ENCODE results near the gene USP10.

USP10 gene

DNA sequence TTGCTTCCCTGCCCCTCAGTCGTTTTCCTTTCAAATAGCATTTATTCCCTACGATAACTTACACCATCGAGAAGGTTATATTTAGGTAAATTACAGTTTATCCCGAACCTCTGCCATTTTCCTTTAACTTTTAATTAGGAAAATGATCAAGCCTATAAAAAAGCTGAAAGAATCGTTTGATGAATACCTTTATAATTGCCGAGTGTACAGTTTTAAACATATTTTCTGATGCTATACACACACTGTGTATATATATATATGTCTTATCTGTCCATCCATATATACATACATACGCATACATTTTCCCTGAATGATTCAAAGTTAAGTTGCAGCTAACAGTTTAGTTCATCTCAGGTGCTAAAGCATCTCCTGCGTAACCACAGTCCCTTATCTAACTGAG is 63.4 kb downstream of the USP10 start:
- H2AFZ ChIP-seq (ENCODE audit: low read depth, low read length): no peak overlapping the region
- no peak overlapping the region for H3K4me2 ChIP-seq (ENCODE audit: low read length, poor library complexity, severe bottlenecking)
- no peak overlapping the region for H2AK5ac ChIP-seq (ENCODE audit: low read length, severe bottlenecking)
- H3K79me1 ChIP-seq (replicated peaks; ENCODE audit: low read length, poor library complexity, severe bottlenecking): peaks cover 45% of the 10 kb centered on the region
- no peaks in the 10 kb centered on the region for H3K9me3 ChIP-seq (ENCODE audit: control insufficient read depth, low read length)
- H3K4me3 ChIP-seq (ENCODE audit: insufficient read depth in 1 of 2, low read depth in 1 of 2, low read length in 2 of 2): no peak overlapping the region
- 98% methylated on average over 4 of the region's 8 CpGs for WGBS
- H3K27me3 ChIP-seq (ENCODE audit: control insufficient read depth in 1 of 2, insufficient read depth in 1 of 2, low read length in 2 of 2): no peaks in the 10 kb centered on the region
- H3K23ac ChIP-seq (ENCODE audit: low read length in 2 of 2): no peak overlapping the region
- no peak overlapping the region for H2BK12ac ChIP-seq (ENCODE audit: low read length in 2 of 2)
- no peak overlapping the region for H3K4ac ChIP-seq (ENCODE audit: low read depth in 1 of 2, low read length in 2 of 2)
- DNase-seq: no peak
- no peak overlapping the region for H4K91ac ChIP-seq (ENCODE audit: low read length)
- H2BK15ac ChIP-seq (ENCODE audit: low read depth, poor library complexity, severe bottlenecking): no peak overlapping the region
- peaks cover 31 to 84% of the 10 kb centered on the region in 2 experiments for H3K36me3 ChIP-seq (ENCODE audit: control insufficient read depth in 1 of 2, insufficient read depth in 2 of 2, low read depth in 1 of 2, low read length in 2 of 2)
- H4K8ac ChIP-seq (ENCODE audit: low read length): no peak overlapping the region
- no peak overlapping the region for H3K27ac ChIP-seq (ENCODE audit: low read length, poor library complexity, severe bottlenecking)
- H3K18ac ChIP-seq (ENCODE audit: low read depth in 1 of 2, low read length in 2 of 2): no peak overlapping the region
- H2BK120ac ChIP-seq (ENCODE audit: low read depth, low read length): no peak overlapping the region
- no peak overlapping the region for H3K9ac ChIP-seq (ENCODE audit: low read length)
- H3K14ac ChIP-seq (ENCODE audit: low read length in 2 of 2): no peak overlapping the region
- H3K4me1 ChIP-seq (ENCODE audit: control insufficient read depth, insufficient read depth, low read depth, low read length): peaks cover 8% of the 10 kb centered on the region
- H2BK5ac ChIP-seq (ENCODE audit: low read depth, low read length, poor library complexity, severe bottlenecking): no peak overlapping the region

DNA sequence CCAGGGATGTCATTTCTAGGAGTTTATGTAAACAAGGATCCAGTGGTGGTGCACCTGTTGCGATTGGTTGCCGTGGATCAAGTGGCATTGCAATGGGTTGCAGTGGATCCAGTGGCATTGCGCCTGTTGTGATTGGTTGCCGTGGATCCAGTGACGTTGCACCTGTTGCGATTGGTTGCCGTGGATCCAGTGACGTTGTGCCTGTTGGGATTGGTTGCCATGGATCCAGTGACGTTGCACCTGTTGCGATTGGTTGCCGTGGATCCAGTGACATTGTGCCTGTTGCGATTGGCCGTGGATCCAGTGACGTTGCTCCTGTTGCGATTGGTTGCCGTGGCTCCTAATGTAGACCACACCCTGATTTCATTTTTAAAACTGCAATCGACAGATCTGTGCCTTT is 63.8 kb downstream of the USP10 start:
- no peak overlapping the region for H3K9ac ChIP-seq (ENCODE audit: low read length)
- H2BK12ac ChIP-seq (ENCODE audit: low read length in 2 of 2): no peak overlapping the region
- H2AFZ ChIP-seq (ENCODE audit: low read depth, low read length): no peak overlapping the region
- H3K23ac ChIP-seq (ENCODE audit: low read length in 2 of 2): no peak overlapping the region
- H3K4me1 ChIP-seq (ENCODE audit: control insufficient read depth, insufficient read depth, low read depth, low read length): peaks cover 8% of the 10 kb centered on the region
- DNase-seq: no peak
- WGBS: 99% methylated on average over 17 of the region's 17 CpGs
- no peak overlapping the region for H2BK5ac ChIP-seq (ENCODE audit: low read depth, low read length, poor library complexity, severe bottlenecking)
- no peak overlapping the region for H3K4me2 ChIP-seq (ENCODE audit: low read length, poor library complexity, severe bottlenecking)
- no peak overlapping the region for H2BK15ac ChIP-seq (ENCODE audit: low read depth, poor library complexity, severe bottlenecking)
- no peak overlapping the region for H2BK120ac ChIP-seq (ENCODE audit: low read depth, low read length)
- no peaks in the 10 kb centered on the region for H3K9me3 ChIP-seq (ENCODE audit: control insufficient read depth, low read length)
- H3K27ac ChIP-seq (ENCODE audit: low read length, poor library complexity, severe bottlenecking): no peak overlapping the region
- H4K8ac ChIP-seq (ENCODE audit: low read length): no peak overlapping the region
- no peak overlapping the region for H4K91ac ChIP-seq (ENCODE audit: low read length)
- no peaks in the 10 kb centered on the region for H3K27me3 ChIP-seq (ENCODE audit: control insufficient read depth in 1 of 2, insufficient read depth in 1 of 2, low read length in 2 of 2)
- H3K79me1 ChIP-seq (replicated peaks; ENCODE audit: low read length, poor library complexity, severe bottlenecking): peaks cover 46% of the 10 kb centered on the region
- peaks cover 30 to 88% of the 10 kb centered on the region in 2 experiments for H3K36me3 ChIP-seq (ENCODE audit: control insufficient read depth in 1 of 2, insufficient read depth in 2 of 2, low read depth in 1 of 2, low read length in 2 of 2)
- H2AK5ac ChIP-seq (ENCODE audit: low read length, severe bottlenecking): no peak overlapping the region
- H3K4me3 ChIP-seq (ENCODE audit: insufficient read depth in 1 of 2, low read depth in 1 of 2, low read length in 2 of 2): no peak overlapping the region
- no peak overlapping the region for H3K4ac ChIP-seq (ENCODE audit: low read depth in 1 of 2, low read length in 2 of 2)
- H3K18ac ChIP-seq (ENCODE audit: low read depth in 1 of 2, low read length in 2 of 2): no peak overlapping the region
- H3K14ac ChIP-seq (ENCODE audit: low read length in 2 of 2): peak overlapping the region in 1 of 2 experiments; percentile 6

DNA sequence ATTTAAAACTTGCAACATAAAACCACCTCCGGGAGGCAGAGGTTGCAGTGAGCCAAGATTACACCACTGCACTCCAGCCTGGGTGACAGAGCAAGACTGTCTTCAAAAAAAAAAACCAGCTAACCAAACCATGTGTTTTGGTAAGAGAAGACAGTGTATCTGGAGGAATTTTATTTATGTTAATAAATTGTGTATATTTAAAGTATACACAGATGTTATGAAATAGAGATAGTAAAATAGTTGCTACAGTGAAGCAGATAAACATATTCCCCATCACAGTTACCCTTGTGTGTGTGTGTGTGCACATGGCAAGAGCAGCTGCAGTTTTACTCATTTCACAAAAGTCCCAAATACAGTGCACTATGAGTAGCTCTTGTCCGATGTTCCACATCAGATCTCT is 65.2 kb downstream of the USP10 start:
- Histone ChIP-seq H2BK12ac (ENCODE audit: low read length in 2 of 2) (no peak overlapping the region), H3K9me3 (ENCODE audit: control insufficient read depth, low read length) (no peaks in the 10 kb centered on the region), H3K4me2 (ENCODE audit: low read length, poor library complexity, severe bottlenecking) (no peak overlapping the region), H3K79me1 (replicated peaks; ENCODE audit: low read length, poor library complexity, severe bottlenecking) (peaks cover 51% of the 10 kb centered on the region), H3K18ac (ENCODE audit: low read depth in 1 of 2, low read length in 2 of 2) (no peak overlapping the region), H2BK120ac (ENCODE audit: low read depth, low read length) (no peak overlapping the region), H2BK5ac (ENCODE audit: low read depth, low read length, poor library complexity, severe bottlenecking) (no peak overlapping the region), H4K91ac (ENCODE audit: low read length) (no peak overlapping the region), H3K4ac (ENCODE audit: low read depth in 1 of 2, low read length in 2 of 2) (no peak overlapping the region), H3K14ac (ENCODE audit: low read length in 2 of 2) (no peak overlapping the region), H2AFZ (ENCODE audit: low read depth, low read length) (no peak overlapping the region), H3K23ac (ENCODE audit: low read length in 2 of 2) (no peak overlapping the region), H2AK5ac (ENCODE audit: low read length, severe bottlenecking) (no peak overlapping the region), H4K8ac (ENCODE audit: low read length) (no peak overlapping the region), H3K4me3 (ENCODE audit: insufficient read depth in 1 of 2, low read depth in 1 of 2, low read length in 2 of 2) (no peak overlapping the region), H3K27me3 (ENCODE audit: control insufficient read depth in 1 of 2, insufficient read depth in 1 of 2, low read length in 2 of 2) (no peaks in the 10 kb centered on the region), H3K36me3 (ENCODE audit: control insufficient read depth in 1 of 2, insufficient read depth in 2 of 2, low read depth in 1 of 2, low read length in 2 of 2) (peaks cover 41 to 87% of the 10 kb centered on the region in 2 experiments), H2BK15ac (ENCODE audit: low read depth, poor library complexity, severe bottlenecking) (no peak overlapping the region), H3K9ac (ENCODE audit: low read length) (no peak overlapping the region), H3K4me1 (ENCODE audit: control insufficient read depth, insufficient read depth, low read depth, low read length) (peaks cover 8% of the 10 kb centered on the region), H3K27ac (ENCODE audit: low read length, poor library complexity, severe bottlenecking) (no peak overlapping the region)
- peak; percentile 65 for DNase-seq
- WGBS: 100% methylated on average over 1 of the region's 2 CpGs

DNA sequence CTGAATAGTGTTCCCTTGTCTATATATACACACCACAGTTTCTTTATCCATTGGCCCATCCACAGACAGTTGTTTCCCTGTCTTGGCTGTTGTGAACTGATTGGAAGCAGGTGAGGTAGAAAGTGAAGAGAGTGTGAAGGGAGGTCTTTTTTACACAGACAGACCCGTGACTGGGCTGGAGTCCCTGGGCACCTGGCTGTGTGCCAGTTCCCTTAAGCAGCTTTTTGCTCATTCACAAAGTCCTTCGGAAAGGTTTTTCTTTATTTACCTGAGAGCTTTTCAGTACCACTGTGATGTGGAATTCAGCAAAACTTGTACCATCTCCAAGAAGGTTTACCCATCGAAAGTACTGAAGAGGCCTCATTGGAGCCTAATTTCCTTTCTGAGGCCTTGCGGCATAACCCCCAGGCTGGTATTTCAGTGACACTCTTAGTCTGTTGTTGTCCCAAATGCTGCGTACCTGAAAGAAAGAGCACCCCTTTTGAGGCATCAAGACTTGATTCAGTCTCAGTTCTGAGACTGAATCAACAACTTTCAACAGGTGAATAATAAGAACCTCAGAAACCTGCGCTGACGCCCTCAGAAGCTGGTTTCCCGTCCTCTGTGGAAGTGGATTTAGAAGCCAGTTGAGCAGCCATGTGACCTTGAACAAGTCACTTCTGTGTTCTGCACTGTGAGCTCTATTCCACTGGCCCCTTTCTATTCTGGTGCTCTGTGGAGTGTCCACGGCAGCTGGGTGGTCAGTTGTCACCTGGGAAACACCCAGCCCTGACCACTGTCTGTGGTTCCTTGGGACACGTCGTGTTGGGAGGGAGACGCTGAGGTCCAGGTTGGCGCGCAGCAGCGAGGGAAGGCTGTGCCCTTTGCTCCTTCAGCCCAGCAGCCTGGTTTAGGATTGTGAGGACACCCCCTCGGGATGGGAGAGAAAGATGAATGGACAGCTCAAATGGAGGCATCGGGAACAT is 66.1 kb downstream of the USP10 start:
- Histone ChIP-seq H4K91ac (ENCODE audit: low read length) (no peak overlapping the region), H4K8ac (ENCODE audit: low read length) (no peak overlapping the region), H3K36me3 (ENCODE audit: control insufficient read depth in 1 of 2, insufficient read depth in 2 of 2, low read depth in 1 of 2, low read length in 2 of 2) (peaks cover 42 to 83% of the 10 kb centered on the region in 2 experiments), H2BK5ac (ENCODE audit: low read depth, low read length, poor library complexity, severe bottlenecking) (no peak overlapping the region), H3K27me3 (ENCODE audit: control insufficient read depth in 1 of 2, insufficient read depth in 1 of 2, low read length in 2 of 2) (no peaks in the 10 kb centered on the region), H3K23ac (ENCODE audit: low read length in 2 of 2) (no peak overlapping the region), H3K14ac (ENCODE audit: low read length in 2 of 2) (no peak overlapping the region), H3K4me1 (ENCODE audit: control insufficient read depth, insufficient read depth, low read depth, low read length) (peaks cover 8% of the 10 kb centered on the region), H3K27ac (ENCODE audit: low read length, poor library complexity, severe bottlenecking) (no peak overlapping the region), H2BK12ac (ENCODE audit: low read length in 2 of 2) (peak overlapping the region in 1 of 2 experiments; percentile 6), H2AK5ac (ENCODE audit: low read length, severe bottlenecking) (no peak overlapping the region), H2AFZ (ENCODE audit: low read depth, low read length) (no peak overlapping the region), H3K4me2 (ENCODE audit: low read length, poor library complexity, severe bottlenecking) (no peak overlapping the region), H2BK120ac (ENCODE audit: low read depth, low read length) (no peak overlapping the region), H3K9ac (ENCODE audit: low read length) (no peak overlapping the region), H3K18ac (ENCODE audit: low read depth in 1 of 2, low read length in 2 of 2) (no peak overlapping the region), H3K4ac (ENCODE audit: low read depth in 1 of 2, low read length in 2 of 2) (no peak overlapping the region), H2BK15ac (ENCODE audit: low read depth, poor library complexity, severe bottlenecking) (no peak overlapping the region), H3K9me3 (ENCODE audit: control insufficient read depth, low read length) (no peaks in the 10 kb centered on the region), H3K79me1 (replicated peaks; ENCODE audit: low read length, poor library complexity, severe bottlenecking) (peaks cover 49% of the 10 kb centered on the region), H3K4me3 (ENCODE audit: insufficient read depth in 1 of 2, low read depth in 1 of 2, low read length in 2 of 2) (no peak overlapping the region)
- WGBS: 98% methylated on average over 17 of the region's 17 CpGs
- no peak for DNase-seq

All from mesenchymal stem cell (in vitro differentiated cells and primary cell).